ENCODE measurements around the gene ARRDC2.
"Not testable (repeated sequence)": the region's sequence is repeated elsewhere in the genome, so short reads cannot be mapped to it uniquely, and the experiment has no call there.

ARRDC2 gene

GRCh38 chr19:18007917-18008673, at the start of gene ARRDC2:
TSS of gene ARRDC2 (plus strand) at chr19:18008170. CDS start at chr19:18008311, 141 bp downstream.
- DNase-seq (ENCODE audit: low spot score): peak; percentile 89

- no peak for DNase-seq (ENCODE audit: low spot score)
These were observed 43.9 kb upstream of the ARRDC2 start for GRCh38 chr19:17963936-17964691.

- peak; percentile 37 for DNase-seq (ENCODE audit: low spot score)
These were observed 42.4 kb upstream of the ARRDC2 start for GRCh38 chr19:17965370-17966128.

- DNase-seq (ENCODE audit: low spot score): no peak
These were observed 41.9 kb upstream of the ARRDC2 start for GRCh38 chr19:17966129-17966483.

GRCh38 chr19:17966550-17967256, 41.3 kb upstream of the ARRDC2 start, which contains the start of gene KCNN1:
TSS of gene KCNN1 (plus strand) at chr19:17967107. CDS start at chr19:17973889, 6,782 bp downstream.
- DNase-seq (ENCODE audit: low spot score): no peak

GRCh38 chr19:17967257-17968051, 40.5 kb upstream of the ARRDC2 start:
- DNase-seq (ENCODE audit: low spot score): no peak

GRCh38 chr19:17968362-17968761, 39.6 kb upstream of the ARRDC2 start:
- DNase-seq (ENCODE audit: low spot score): no peak

- DNase-seq (ENCODE audit: low spot score): no peak
These were observed 38.7 kb upstream of the ARRDC2 start for GRCh38 chr19:17969096-17969792.

GRCh38 chr19:17972230-17972629, 35.7 kb upstream of the ARRDC2 start:
- DNase-seq (ENCODE audit: low spot score): peak; percentile 6

- no peak for DNase-seq (ENCODE audit: low spot score)
These were observed 34.2 kb upstream of the ARRDC2 start for GRCh38 chr19:17973759-17974158.

- DNase-seq (ENCODE audit: low spot score): no peak
These were observed 33.4 kb upstream of the ARRDC2 start for GRCh38 chr19:17974551-17974950.

GRCh38 chr19:17975032-17975431, 32.9 kb upstream of the ARRDC2 start:
- DNase-seq (ENCODE audit: low spot score): no peak

- no peak for DNase-seq (ENCODE audit: low spot score)
These were observed 30.9 kb upstream of the ARRDC2 start for GRCh38 chr19:17977021-17977420.

- DNase-seq (ENCODE audit: low spot score): no peak
These were observed 30.5 kb upstream of the ARRDC2 start for GRCh38 chr19:17977488-17977887.

GRCh38 chr19:17981611-17982010, 26.4 kb upstream of the ARRDC2 start:
- no peak for DNase-seq (ENCODE audit: low spot score)

GRCh38 chr19:17982430-17982829, 25.5 kb upstream of the ARRDC2 start:
- no peak for DNase-seq (ENCODE audit: low spot score)

- no peak for DNase-seq (ENCODE audit: low spot score)
These were observed 22.7 kb upstream of the ARRDC2 start for GRCh38 chr19:17985037-17985818.

GRCh38 chr19:17986569-17986968, 21.4 kb upstream of the ARRDC2 start:
- not testable (repeated sequence) for DNase-seq (ENCODE audit: low spot score)

GRCh38 chr19:17988161-17988560, 19.8 kb upstream of the ARRDC2 start:
- DNase-seq (ENCODE audit: low spot score): no peak

Data from kidney tubule cell (primary cell).